HG03521 (cell line): Measurements from ENCODE around the gene PMEPA1.

ENCODE experiments used
- ATAC-seq: cut with Tn5 transposase; IDR thresholded peaks from one replicate; pipeline ENCODE4 v1.9.1; 2021; ENCODE audit warnings: mild to moderate bottlenecking, moderate library complexity; ENCODE audit not compliant: unreplicated experiment

Gene PMEPA1

DNA sequence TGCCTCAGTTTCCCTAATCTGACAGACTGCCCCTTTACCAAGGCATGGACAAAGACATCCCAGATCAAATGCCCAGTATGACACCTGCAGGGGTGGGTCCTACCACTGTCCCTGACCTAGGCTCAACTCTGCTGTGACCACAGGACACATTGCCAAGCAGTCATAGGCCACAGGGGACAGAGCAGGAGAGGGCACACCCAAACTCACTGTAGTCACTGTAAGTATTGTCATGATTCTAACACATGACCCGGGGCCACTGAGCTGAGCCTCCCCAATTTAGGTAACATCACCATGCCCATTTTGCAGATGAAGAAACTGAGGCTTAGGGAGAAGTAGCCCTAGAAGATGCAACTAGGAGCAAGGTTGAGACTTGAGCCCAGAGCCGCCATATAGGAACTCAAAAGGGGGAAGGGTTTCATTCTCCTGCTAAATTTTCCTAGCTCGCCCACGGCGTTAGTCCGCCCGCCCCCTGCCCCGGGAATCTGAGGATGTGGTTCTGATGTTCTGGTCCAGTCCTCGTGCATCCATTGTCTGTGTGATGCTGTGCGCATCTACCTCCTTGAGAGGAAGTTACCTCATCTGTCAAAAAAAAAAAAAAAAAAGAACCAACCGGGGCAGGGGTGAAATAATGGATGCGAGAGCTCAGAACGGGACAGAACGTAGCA lies 44.8 kb downstream of the PMEPA1 start:
- ATAC-seq, result no peak

- no peak for ATAC-seq
Observed at GRCh38 chr20:57664476-57664875, 45.3 kb downstream of the PMEPA1 start.

GRCh38 chr20:57663681-57664451 lies 45.9 kb downstream of the PMEPA1 start:
- no peak for ATAC-seq

DNA sequence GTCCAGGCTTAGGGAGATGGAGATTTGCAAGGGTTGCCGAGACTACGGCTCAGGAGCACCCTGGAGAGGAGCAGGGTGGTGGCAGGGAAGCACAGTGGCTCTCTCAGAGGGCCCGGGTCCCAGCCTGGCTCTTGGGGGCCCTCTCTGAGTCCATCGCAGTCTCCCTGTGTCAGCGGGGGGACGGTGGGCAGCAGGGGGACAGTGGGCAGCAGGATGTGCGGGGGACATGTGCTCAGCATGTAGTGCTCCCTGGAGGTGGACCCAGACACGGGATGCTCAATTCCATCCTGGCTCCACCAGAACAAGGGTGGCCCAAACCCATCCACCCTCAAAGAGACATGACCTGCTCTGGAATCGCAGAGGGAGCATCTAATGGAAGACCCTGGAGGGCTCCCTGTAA lies 46.6 kb downstream of the PMEPA1 start:
- no peak for ATAC-seq

DNA sequence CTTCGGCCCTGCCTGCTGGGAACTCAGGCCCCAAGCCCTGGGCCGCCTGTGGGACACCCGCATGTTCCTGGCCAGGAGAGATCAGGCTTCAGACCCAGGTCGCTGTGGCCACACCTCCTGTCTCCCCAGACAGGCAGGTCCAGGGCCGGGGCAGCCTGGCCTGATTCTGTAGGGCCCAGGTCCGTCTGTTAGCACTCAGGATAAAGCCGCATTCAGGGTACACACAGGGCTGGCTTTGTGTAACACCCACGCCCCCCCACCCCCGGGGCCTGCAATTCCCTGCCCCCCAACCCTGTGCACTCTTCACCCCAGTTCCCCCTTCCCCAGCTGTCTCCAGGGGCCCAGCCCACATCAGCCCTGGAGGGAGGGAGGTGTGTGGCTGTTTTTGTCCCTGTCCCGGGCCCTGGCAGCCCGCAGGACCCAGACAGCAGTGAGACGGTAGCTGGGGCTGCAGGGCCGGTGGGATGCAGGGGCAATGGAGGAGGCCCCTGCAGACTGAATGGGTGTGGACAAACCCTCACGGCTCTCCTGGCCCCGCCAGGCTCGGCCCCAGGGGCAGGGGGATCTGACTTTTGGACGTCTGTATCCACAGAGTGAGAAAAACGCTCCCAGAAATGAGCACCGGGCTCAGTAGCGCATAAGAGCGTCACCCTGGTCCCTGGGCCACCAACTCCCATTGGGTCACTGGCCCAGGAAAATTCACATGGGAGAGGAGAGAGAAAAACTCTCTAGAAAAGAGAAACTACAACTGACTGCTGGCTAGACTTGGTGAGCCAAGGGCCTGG lies 47.2 kb downstream of the PMEPA1 start:
- no peak for ATAC-seq

DNA sequence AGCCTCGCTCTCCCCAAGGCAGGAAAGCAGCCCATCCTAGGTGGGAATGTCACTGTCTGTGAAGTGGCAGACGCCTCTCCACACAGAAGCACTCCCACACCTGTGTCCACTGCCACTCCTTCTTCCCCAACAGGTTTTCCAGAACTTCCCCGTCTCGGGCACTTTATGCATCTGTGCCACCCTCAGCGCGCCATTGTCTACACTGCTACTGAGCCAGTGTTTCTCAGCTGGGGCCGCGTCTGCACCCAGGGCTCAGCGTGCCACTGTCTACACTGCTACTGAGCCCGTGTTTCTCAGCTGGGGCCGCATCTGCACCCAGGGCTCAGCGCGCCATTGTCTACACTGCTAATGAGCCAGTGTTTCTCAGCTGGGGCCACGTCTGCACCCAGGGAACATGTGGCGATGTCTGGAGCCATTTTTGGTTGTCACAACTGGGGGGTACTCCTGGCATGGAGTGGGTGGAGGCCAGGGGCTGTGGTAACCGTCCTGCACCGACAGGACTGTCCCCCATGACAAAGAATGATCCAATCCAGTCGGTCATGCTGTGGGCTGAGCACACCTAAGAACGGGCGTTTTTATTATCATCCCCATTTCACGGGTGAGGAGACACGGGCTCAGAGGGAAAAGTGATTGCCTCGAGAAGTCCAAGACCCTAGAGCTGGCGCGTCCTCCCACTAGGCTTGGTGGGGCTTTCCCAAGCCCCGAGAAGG lies 47.9 kb downstream of the PMEPA1 start:
- ATAC-seq, result no peak

- ATAC-seq, result no peak
Observed at GRCh38 chr20:57660922-57661745, 48.7 kb downstream of the PMEPA1 start.

GRCh38 chr20:57660181-57660921 lies 49.5 kb downstream of the PMEPA1 start:
- ATAC-seq, result no peak

DNA sequence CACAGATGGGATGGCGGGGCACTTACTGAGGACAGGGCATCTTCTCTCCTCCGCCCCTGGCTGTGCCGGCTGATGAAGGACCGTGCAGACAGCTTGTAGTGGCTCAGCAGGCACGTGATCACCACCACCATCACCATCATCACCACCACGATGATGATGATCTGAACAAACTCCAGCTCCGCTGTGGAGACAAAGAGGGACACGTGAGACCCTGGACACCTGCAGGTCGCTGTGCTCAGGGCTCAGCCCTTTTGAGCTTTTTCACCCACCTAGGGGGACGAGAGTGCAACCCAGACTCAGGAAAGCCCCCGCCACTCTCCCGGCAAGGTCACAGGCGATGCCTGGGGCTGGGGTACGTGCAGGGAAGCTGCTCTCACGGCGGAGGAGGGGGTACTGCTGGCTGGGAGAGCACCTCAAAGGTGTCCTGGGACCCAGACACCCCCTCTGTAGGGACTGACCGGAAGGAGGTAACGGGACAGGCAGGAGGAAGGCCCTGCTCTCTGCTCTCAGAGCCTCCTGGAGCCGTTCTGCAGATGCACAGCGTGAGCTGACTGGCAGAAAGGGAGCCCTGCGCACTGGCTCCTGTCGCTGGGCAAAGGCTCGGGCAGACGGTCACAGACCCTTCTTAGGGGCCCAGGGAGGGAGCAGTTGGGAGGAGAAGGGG lies 50.2 kb downstream of the PMEPA1 start:
- ATAC-seq, result no peak

- ATAC-seq, result no peak
Observed at GRCh38 chr20:57658833-57659516, 50.8 kb downstream of the PMEPA1 start.

DNA sequence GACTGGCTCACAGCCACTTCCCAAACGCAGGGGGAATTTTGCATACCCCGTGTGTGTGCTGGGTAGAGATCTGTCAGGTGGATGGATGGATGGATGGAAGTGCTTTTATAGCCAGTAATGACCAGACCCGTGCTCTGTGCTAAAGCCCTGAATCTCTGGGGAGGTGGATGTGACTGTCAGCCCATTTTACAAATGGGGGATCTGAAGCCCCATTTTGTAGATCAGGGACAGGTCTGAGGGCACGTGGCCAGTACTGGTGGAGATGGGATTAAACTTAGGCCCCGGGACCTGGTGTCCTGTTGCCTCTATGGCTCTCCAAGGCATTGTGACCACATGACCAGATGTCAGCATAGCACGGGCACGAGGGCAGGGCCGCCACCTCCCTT lies 51.4 kb downstream of the PMEPA1 start:
- ATAC-seq, result no peak

- ATAC-seq, result no peak
Observed at GRCh38 chr20:57657535-57658446, 52.0 kb downstream of the PMEPA1 start.

GRCh38 chr20:57656821-57657534 lies 52.8 kb downstream of the PMEPA1 start:
- no peak for ATAC-seq

- ATAC-seq, result no peak
Observed at GRCh38 chr20:57656252-57656820, 53.5 kb downstream of the PMEPA1 start.

- no peak for ATAC-seq
Observed at GRCh38 chr20:57655809-57656155, 54.0 kb downstream of the PMEPA1 start.

GRCh38 chr20:57654998-57655808 lies 54.6 kb downstream of the PMEPA1 start:
- ATAC-seq, result no peak
